ENCODE data around the gene RUNX3.

DNA sequence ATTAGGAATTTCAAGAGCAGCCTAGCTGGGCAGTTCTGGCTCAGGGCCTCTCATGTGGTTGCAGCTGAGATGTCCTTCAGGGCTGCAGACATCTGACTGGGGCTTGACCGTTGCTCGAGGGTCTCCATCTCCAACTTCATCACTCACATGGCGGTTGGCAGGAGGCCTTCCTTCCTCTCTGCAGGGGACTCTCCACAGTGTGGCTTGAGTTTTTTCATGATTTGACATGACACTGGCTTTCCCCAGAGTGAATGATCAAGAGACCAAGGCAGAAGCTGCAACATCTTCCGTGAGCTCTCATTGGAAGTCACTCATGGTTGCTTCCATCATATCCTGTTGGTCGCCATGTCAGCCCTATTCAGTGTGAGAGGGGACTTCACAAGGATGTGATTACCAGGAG is 74.6 kb downstream of the RUNX3 start:
- TF ChIP-seq, protein P1, sequence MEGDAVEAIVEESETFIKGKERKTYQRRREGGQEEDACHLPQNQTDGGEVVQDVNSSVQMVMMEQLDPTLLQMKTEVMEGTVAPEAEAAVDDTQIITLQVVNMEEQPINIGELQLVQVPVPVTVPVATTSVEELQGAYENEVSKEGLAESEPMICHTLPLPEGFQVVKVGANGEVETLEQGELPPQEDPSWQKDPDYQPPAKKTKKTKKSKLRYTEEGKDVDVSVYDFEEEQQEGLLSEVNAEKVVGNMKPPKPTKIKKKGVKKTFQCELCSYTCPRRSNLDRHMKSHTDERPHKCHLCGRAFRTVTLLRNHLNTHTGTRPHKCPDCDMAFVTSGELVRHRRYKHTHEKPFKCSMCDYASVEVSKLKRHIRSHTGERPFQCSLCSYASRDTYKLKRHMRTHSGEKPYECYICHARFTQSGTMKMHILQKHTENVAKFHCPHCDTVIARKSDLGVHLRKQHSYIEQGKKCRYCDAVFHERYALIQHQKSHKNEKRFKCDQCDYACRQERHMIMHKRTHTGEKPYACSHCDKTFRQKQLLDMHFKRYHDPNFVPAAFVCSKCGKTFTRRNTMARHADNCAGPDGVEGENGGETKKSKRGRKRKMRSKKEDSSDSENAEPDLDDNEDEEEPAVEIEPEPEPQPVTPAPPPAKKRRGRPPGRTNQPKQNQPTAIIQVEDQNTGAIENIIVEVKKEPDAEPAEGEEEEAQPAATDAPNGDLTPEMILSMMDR (conservative IDR thresholded peaks at IDR 0.05 in 1 of 2, IDR thresholded peaks at IDR 0.05 in 1 of 2; ENCODE audit: low read depth in 1 of 2, low read length in 2 of 2), result no peak
- no peak for TF ChIP-seq EZH2 (IDR thresholded peaks at IDR 0.05; ENCODE audit: low read length, missing control alignments)

Data from fibroblast of lung (primary cell).